Measurements from ENCODE around the gene ANKRD9.

ANKRD9 gene

GRCh38 chr14:102518063-102518648, 8.6 kb upstream of the ANKRD9 start:
- DNase-seq (ENCODE audit: insufficient read length, low spot score) (no peak), FAIRE-seq (no peak)
- TF ChIP-seq, protein P1, sequence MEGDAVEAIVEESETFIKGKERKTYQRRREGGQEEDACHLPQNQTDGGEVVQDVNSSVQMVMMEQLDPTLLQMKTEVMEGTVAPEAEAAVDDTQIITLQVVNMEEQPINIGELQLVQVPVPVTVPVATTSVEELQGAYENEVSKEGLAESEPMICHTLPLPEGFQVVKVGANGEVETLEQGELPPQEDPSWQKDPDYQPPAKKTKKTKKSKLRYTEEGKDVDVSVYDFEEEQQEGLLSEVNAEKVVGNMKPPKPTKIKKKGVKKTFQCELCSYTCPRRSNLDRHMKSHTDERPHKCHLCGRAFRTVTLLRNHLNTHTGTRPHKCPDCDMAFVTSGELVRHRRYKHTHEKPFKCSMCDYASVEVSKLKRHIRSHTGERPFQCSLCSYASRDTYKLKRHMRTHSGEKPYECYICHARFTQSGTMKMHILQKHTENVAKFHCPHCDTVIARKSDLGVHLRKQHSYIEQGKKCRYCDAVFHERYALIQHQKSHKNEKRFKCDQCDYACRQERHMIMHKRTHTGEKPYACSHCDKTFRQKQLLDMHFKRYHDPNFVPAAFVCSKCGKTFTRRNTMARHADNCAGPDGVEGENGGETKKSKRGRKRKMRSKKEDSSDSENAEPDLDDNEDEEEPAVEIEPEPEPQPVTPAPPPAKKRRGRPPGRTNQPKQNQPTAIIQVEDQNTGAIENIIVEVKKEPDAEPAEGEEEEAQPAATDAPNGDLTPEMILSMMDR (IDR thresholded peaks at IDR 0.05; ENCODE audit: insufficient read depth, missing control alignments), result no peak

DNA sequence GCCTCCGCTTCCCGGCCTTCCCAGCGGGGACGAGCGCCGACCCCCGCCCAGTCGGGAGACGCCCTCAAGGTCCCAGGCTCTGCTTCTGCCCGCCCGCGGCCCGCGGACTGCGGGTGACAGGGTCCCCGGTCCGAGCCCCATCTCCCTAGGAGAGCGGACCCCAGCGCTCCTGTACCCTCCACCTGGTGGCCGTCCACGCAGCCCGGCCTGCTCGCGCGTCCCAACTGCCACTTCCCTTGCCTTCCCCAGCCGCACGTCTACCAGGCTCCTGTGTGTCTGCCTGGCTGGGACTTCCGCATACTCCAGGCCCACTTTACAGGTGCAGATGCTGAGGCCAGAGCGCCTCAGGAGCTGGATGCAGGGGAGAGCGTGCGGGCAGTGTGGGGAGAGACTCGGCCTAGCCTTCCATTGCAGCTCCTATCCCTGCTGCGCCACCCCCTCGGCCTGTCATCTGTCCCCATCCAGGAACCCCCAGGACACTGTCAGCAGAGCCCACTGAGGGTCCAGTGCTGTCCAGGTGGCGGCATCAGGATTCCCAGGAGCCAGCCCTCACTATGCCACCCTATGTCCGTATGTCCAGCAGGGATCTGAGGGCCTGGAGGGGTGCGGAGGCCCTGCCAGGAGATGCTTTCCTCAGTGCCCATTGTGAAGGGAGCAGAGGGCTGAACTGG, 8.0 kb upstream of the ANKRD9 start:
- DNase-seq (ENCODE audit: insufficient read length, low spot score) (no peak), FAIRE-seq (no peak)
- TF ChIP-seq, protein P1 (IDR thresholded peaks at IDR 0.05; ENCODE audit: insufficient read depth, missing control alignments), result no peak

DNA sequence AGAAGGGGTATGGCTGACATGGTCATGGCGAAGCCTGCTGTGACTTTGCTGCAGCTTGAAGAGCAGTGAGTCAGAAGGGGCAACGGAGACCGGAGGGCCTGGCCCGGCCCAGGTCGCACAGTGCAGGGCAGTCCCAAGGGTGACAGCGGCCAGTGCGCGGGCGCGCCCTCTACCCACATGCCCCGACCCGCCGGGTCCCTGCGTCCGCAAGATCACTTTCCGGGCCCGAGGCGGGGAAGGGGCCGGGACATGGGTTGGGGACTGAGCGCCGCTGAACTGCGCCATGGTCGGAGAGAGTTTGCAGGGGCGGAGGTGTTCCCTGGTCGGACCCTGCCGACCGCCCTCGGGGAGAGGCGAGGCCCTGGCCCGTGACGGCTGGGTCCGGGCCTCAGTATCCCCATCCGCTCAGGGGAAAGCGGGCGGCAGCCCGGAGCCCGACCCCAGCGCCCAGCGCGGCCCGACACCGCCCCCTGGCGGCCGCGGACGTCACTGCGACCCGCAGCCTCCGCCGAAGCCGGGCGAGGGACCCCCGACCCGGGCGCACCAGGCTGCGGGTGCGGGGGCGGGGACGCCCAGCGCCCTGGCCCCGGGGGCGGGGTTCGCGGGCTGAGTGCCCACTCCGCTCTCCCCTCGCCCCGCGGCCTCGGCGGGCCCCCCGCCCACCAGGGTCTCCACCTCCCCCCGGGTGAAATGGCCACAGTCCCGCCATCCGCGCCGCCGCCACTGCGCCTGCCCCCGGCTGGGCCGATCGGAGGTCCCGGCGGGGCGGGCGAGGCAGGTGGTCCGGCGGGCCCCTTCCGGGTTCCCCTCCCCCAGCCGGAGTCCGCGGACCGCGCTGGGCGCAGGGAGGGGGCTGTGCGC, 7.2 kb upstream of the ANKRD9 start:
- peak; percentile 83 for DNase-seq (ENCODE audit: insufficient read length, low spot score)
- FAIRE-seq, result no peak
- TF ChIP-seq, protein P1 (IDR thresholded peaks at IDR 0.05; ENCODE audit: insufficient read depth, missing control alignments), result peak; percentile 63

- TF ChIP-seq, protein P1 (IDR thresholded peaks at IDR 0.05; ENCODE audit: insufficient read depth, missing control alignments), result no peak
- DNase-seq (ENCODE audit: insufficient read length, low spot score) (no peak), FAIRE-seq (no peak)
Observed at GRCh38 chr14:102514987-102515733, 5.6 kb upstream of the ANKRD9 start.

GRCh38 chr14:102513899-102514772, 4.6 kb upstream of the ANKRD9 start:
- TF ChIP-seq, protein P1 (IDR thresholded peaks at IDR 0.05; ENCODE audit: insufficient read depth, missing control alignments), result no peak
- DNase-seq (ENCODE audit: insufficient read length, low spot score), result no peak
- no peak for FAIRE-seq

DNA sequence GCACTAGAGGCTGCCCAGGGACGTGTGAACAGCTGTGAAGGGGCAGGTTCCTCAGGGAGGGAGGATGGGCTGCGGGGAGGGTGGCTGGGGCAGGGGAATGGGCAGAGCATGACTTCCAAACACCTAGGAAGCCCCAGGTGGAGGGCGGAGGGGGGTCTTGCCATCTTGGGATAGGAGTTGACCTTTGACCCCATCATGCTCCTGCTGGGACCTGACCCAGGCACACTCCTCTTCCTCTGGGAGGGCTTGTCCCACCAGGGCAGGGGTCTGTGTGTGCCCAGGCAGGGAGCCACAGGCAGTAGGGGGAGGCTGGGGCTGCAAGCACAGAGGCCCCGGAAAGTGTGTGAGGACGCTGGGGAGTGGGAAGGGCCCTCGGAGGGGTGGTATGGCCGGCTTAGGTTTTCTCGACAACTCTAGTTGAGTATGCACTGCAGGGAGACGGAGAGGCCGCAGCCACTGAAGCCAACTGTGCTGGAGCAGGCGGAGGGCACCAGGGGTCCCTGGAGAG, 3.3 kb upstream of the ANKRD9 start:
- FAIRE-seq, result no peak
- DNase-seq (ENCODE audit: insufficient read length, low spot score), result no peak
- TF ChIP-seq, protein P1 (IDR thresholded peaks at IDR 0.05; ENCODE audit: insufficient read depth, missing control alignments), result no peak

Data from D721Med (cell line).